Measurements from ENCODE around the gene BANF1.

BANF1 gene

GRCh38 chr11:66042227-66042995, 40.1 kb downstream of the BANF1 start:
- no peak for DNase-seq

GRCh38 chr11:66042996-66043906, 40.9 kb downstream of the BANF1 start:
- DNase-seq, result no peak

GRCh38 chr11:66044757-66045156, 42.5 kb downstream of the BANF1 start:
- no peak for DNase-seq

GRCh38 chr11:66045177-66045639, 42.9 kb downstream of the BANF1 start:
- DNase-seq, result peak; percentile 42

- no peak for DNase-seq
Observed at GRCh38 chr11:66046901-66047300, 44.6 kb downstream of the BANF1 start.

GRCh38 chr11:66047541-66048365, 45.5 kb downstream of the BANF1 start:
- DNase-seq, result no peak

GRCh38 chr11:66048547-66049323, 46.4 kb downstream of the BANF1 start, which contains the start of gene GAL3ST3:
GAL3ST3 (minus strand) TSS chr11:66049161; CDS start chr11:66045415, 3,746 bp downstream.
- no peak for DNase-seq

- DNase-seq, result no peak
Observed at GRCh38 chr11:66050581-66051231, 48.4 kb downstream of the BANF1 start.

- no peak for DNase-seq
Observed at GRCh38 chr11:66051371-66051765, 49.1 kb downstream of the BANF1 start.

- peak; percentile 95 for DNase-seq
Observed at GRCh38 chr11:66051766-66052663, 49.7 kb downstream of the BANF1 start, which contains the start of gene SF3B2. SF3B2 (plus strand) TSS chr11:66052364; CDS start chr11:66052385, 21 bp downstream.

GRCh38 chr11:66052664-66052982, 50.3 kb downstream of the BANF1 start:
- no peak for DNase-seq
